Calu3 (cell line): ENCODE measurements around the gene TKTL2. TPM values are rescaled to one million over a fixed set of nuclear protein-coding genes. Genes with fewer than 3 reads are reported as not detected.

ENCODE experiments used
- BruUV-seq: library from RNA; stranded (reverse); fragments of 400-500 nt; replicated peaks from 2 replicates; lab custom pipeline; 2021; lab: Mats Ljungman, UMichigan
- CTCF ChIA-PET: fragments of 300-600 bp; sonication (Branson Sonifier 250); formaldehyde crosslinking; loops from one replicate; lab custom pipeline; 2022; ENCODE audit warnings: antibody characterized with exemption; lab: Charles Lee
- DNase-seq: peaks from one replicate; pipeline ENCODE4 v3.0.0; 2022
- H3K27ac Mint-ChIP-seq: one replicate; pipeline ENCODE4 v1.8.0; 2022; ENCODE audit warnings: mixed read lengths; ENCODE audit not compliant: unreplicated experiment
- H3K27me3 Mint-ChIP-seq: one replicate; pipeline ENCODE4 v1.8.0; 2022; ENCODE audit warnings: mixed read lengths; ENCODE audit not compliant: unreplicated experiment
- H3K36me3 Mint-ChIP-seq: one replicate; pipeline ENCODE4 v1.8.0; 2022; ENCODE audit warnings: mild to moderate bottlenecking, moderate library complexity, mixed read lengths; ENCODE audit not compliant: insufficient read depth, unreplicated experiment
- H3K4me1 Mint-ChIP-seq: one replicate; pipeline ENCODE4 v1.8.0; 2022; ENCODE audit warnings: mild to moderate bottlenecking, low read depth, mixed read lengths; ENCODE audit not compliant: unreplicated experiment
- H3K4me3 Mint-ChIP-seq: one replicate; pipeline ENCODE4 v1.8.0; 2022; ENCODE audit warnings: mild to moderate bottlenecking, low read depth, moderate library complexity, mixed read lengths; ENCODE audit not compliant: unreplicated experiment
- H3K9me3 Mint-ChIP-seq: one replicate; pipeline ENCODE4 v1.8.0; 2022; ENCODE audit warnings: low read depth, mixed read lengths; ENCODE audit not compliant: unreplicated experiment
- intact Hi-C: fragments of 100-400 bp; cut with micrococcal nuclease; formaldehyde crosslinking; loops from one replicate; pipeline ENCODE4 v1.10.0; 2022; ENCODE audit not compliant: unreplicated experiment
- total RNA-seq: library from RNA; stranded (reverse); gene quantifications from 2 replicates; pipeline ENCODE4 v1.2.3, GENCODE V29; 2022
- TF ChIP-seq, protein P1 (sequence below): fragments of 200-600 bp; IDR thresholded peaks from one replicate; pipeline ENCODE4 v1.8.0; 2022; ENCODE audit warnings: antibody characterized with exemption; ENCODE audit not compliant: unreplicated experiment

TKTL2 gene
- total RNA-seq, 1 experiment from 2014 or later: not detected

DNA sequence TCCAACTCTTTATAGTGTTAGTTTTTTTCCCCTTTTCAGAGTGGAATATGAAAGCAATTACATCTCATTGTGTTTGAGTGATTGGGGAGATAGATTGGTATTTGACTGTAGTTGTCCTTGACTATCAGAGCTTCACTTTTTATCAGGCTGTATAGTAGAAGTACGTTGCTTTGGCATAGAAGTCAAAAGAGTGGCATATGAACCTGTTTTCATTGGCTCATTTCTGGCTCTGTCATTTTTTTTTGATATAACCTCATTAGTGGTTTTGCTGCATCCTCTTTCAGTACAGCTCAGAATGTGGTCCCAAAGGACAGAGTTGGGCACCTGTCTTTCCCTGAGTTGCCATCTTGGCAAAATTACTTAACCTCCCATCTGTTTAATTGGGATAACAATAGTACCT is 22.3 kb upstream of the TKTL2 start:
- TF ChIP-seq, protein P1, sequence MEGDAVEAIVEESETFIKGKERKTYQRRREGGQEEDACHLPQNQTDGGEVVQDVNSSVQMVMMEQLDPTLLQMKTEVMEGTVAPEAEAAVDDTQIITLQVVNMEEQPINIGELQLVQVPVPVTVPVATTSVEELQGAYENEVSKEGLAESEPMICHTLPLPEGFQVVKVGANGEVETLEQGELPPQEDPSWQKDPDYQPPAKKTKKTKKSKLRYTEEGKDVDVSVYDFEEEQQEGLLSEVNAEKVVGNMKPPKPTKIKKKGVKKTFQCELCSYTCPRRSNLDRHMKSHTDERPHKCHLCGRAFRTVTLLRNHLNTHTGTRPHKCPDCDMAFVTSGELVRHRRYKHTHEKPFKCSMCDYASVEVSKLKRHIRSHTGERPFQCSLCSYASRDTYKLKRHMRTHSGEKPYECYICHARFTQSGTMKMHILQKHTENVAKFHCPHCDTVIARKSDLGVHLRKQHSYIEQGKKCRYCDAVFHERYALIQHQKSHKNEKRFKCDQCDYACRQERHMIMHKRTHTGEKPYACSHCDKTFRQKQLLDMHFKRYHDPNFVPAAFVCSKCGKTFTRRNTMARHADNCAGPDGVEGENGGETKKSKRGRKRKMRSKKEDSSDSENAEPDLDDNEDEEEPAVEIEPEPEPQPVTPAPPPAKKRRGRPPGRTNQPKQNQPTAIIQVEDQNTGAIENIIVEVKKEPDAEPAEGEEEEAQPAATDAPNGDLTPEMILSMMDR: no peak
- H3K27me3 Mint-ChIP-seq: no peaks in the 10 kb centered on the region
- intact Hi-C loops: loop anchor here (2.0 to 5.0 kb wide), 3 partner anchors 46 to 334 kb away; no protein-coding TSS in a partner anchor
- DNase-seq: no peak
- no TSS peak for BruUV-seq
- CTCF ChIA-PET: no interaction called here
- peak overlapping the region; percentile 99 for H3K27ac Mint-ChIP-seq
- H3K4me1 Mint-ChIP-seq: peaks cover 15% of the 10 kb centered on the region
- peak overlapping the region; percentile 99 for H3K4me3 Mint-ChIP-seq
- H3K36me3 Mint-ChIP-seq: peaks cover 30% of the 10 kb centered on the region
- H3K9me3 Mint-ChIP-seq: no peaks in the 10 kb centered on the region

DNA sequence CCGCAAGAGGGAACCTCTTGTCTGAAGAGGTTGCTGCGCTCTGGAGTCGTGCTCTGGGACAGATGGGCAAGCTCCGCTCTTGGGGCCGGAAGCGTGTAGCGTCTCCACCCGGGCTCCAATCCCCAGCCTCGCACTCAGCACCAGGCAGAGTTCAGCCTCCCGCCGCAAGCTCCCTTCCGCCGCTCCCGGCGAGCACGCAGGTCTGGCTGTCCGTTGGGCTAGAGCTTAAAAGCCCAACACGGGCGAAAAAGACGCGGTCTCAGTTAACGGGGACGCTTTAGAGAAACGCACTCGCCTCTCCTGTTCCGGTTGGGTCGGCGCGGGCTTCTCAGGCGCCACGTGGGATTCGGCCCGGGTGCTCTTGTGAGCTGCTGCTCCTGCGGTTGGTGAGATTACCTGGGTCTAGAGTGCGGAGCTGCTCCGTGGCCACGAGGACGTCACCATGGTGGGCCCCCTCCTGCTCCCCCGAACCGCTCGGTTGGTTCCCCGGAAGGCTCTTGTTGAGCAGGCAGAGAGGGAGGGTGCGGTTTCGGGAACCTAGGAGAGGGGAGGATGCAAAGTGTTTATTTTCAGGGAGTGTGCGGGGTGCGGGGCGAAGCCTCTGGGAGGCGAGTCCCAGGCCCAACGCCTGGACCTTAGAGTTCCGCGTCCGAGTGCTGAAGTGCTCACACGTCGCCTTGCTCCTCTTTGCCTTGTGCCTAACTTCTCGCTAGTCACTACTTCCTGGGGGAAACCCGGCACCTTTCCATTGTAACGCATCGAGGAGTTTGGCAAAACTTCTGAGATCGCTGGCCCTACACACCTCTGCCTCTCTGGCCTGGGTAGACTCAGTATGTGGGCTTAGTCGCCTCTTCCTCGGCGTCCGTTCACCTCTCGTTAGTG is 21.0 kb upstream of the TKTL2 start, which contains the start of gene TMA16:
TSS of gene TMA16 (plus strand) at position 331 of the 882 bp plus-strand sequence. CDS start at position 443, 112 bp downstream.
- intact Hi-C loops: loop anchor here (2.0 to 5.0 kb wide), 5 partner anchors 48 to 332 kb away; partner anchors contain the start of gene NPY1R
- H3K27me3 Mint-ChIP-seq: no peaks in the 10 kb centered on the region
- peak; percentile 82 for DNase-seq
- H3K36me3 Mint-ChIP-seq: peaks cover 30% of the 10 kb centered on the region
- TF ChIP-seq, protein P1: no peak
- CTCF ChIA-PET: interaction anchor here (1.2 kb wide), 2 partner anchors 162 to 997 kb away, joined by 5 to 6 read pairs; partner anchors contain the start of gene NPY1R
- H3K27ac Mint-ChIP-seq: peak within 1 kb of the TSS; percentile 99
- H3K4me1 Mint-ChIP-seq: peaks cover 15% of the 10 kb centered on the region
- no peaks in the 10 kb centered on the region for H3K9me3 Mint-ChIP-seq
- BruUV-seq: TSS peak; percentile 53
- peak within 1 kb of the TSS; percentile 99 for H3K4me3 Mint-ChIP-seq

DNA sequence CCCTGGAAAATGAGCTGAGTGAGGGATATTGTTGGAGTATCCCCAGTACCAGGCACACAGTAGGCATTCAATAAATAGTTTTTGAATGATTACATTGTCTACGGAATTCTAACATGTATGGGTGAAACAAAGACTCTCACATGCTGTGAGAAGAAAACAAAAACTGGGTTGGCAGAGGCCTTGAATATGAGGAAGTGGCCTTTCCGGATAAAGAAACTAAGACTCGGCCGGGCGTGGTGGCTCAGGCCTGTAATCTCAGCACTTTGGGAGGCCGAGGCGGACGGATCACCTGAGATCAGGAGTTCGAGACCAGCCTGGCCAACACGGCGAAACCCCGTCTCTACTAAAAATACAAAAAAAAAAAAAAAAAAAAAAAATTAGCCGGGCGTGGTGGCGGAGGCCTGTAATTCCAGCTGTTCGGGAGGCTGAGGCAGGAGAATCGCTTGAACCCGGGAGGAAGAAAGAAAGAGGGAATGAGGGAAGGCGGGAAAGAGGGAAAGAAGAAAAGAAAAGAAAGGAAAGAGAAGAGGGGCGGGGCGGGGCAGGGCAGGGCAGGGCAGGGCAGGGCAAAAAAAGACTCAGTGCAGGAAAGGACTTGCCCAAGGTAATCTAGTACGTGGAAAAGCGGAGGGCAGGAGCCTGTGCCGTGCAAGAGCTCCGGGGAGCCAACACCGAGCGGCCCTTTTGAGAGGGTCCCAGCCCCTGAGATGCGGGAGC is 20.2 kb upstream of the TKTL2 start:
- Mint-ChIP-seq H3K4me1 (peaks cover 15% of the 10 kb centered on the region), H3K27ac (peak overlapping the region; percentile 99), H3K9me3 (no peaks in the 10 kb centered on the region), H3K4me3 (peak overlapping the region; percentile 99), H3K27me3 (no peaks in the 10 kb centered on the region), H3K36me3 (peaks cover 30% of the 10 kb centered on the region)
- TF ChIP-seq, protein P1: no peak
- TSS peak; percentile 82 for BruUV-seq
- intact Hi-C loops: loop anchor here (2.0 to 5.0 kb wide), 3 partner anchors 92 to 162 kb away; partner anchors contain the start of gene NPY1R
- DNase-seq: peak; percentile 4
- CTCF ChIA-PET: interaction anchor here (0.8 to 1.2 kb wide), 3 partner anchors 161 to 996 kb away, joined by 3 to 6 read pairs (median 5); partner anchors contain the start of gene NPY1R

DNA sequence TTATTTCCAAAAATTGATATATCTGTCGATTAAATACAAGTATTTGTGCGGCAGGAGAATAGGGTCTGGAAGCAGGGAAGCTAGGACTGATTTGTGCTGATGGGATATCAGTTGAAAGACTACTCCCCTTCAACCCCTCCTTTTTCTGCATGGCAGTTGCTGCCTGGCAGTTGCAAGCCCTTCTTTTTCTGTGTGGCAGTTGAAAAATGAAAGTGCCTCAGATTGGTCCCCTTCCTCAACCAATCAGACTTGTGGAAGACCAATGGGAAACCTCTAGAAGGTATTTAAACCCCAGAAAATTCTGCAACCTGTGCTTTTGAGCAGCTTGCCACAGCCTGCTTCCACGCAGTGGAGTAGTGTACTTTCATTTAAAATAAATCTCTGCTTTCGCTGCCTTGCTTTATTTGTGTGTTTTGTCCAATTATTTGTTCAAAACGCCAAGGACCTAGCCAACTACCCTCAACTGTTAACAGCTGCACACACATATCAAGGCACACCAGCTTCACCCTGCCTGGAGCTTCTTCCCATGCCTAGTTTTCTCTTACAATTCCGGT is 19.5 kb upstream of the TKTL2 start:
- no peaks in the 10 kb centered on the region for H3K27me3 Mint-ChIP-seq
- no peak for DNase-seq
- H3K9me3 Mint-ChIP-seq: no peaks in the 10 kb centered on the region
- no TSS peak for BruUV-seq
- H3K27ac Mint-ChIP-seq: peak overlapping the region; percentile 99
- TF ChIP-seq, protein P1: no peak
- peak overlapping the region; percentile 99 for H3K4me3 Mint-ChIP-seq
- peaks cover 13% of the 10 kb centered on the region for H3K4me1 Mint-ChIP-seq
- intact Hi-C loops: loop anchor here (5.0 kb wide), 2 partner anchors 91 to 161 kb away; partner anchors contain the start of gene NPY1R
- CTCF ChIA-PET: interaction anchor here (0.8 kb wide), 1 partner anchor 160 kb away, joined by 3 read pairs; no protein-coding TSS in a partner anchor
- H3K36me3 Mint-ChIP-seq: peaks cover 30% of the 10 kb centered on the region
